Measurements from ENCODE around the gene TMEM63B. TPM values are rescaled to one million over a fixed set of nuclear protein-coding genes. Genes with fewer than 3 reads are reported as not detected.

TMEM63B gene
- total and polyA plus RNA-seq, 4 donors, result 49.0 to 94.5 (median 88.3) TPM

GRCh38 chr6:44133981-44134711 lies 6.8 kb downstream of the TMEM63B start:
- no peak for TF ChIP-seq CTCF (IDR thresholded peaks at IDR 0.05; ENCODE audit: control extremely low read depth, extremely low read depth)
- Histone ChIP-seq H3K4me1 (ENCODE audit: control insufficient read depth in 5 of 5, insufficient read depth in 5 of 5, low read length in 5 of 5) (peaks cover 0 to 38% (median 4%) of the 10 kb centered on the region in 5 donors), H3K27ac (ENCODE audit: low read depth in 1 of 2, low read length in 1 of 2) (peak overlapping the region in 1 of 2 donors; percentile 8), H3K4me3 (no peak overlapping the region), H3K36me3 (ENCODE audit: control insufficient read depth in 4 of 4, insufficient read depth in 4 of 4, low read length in 4 of 4) (peaks cover 0 to 25% (median 6%) of the 10 kb centered on the region in 4 donors), H3K27me3 (ENCODE audit: control insufficient read depth in 3 of 3, insufficient read depth in 3 of 3, low read length in 2 of 3) (no peaks in the 10 kb centered on the region), H3K9me3 (ENCODE audit: control insufficient read depth in 4 of 4, insufficient read depth in 3 of 4, low read length in 3 of 4) (no peaks in the 10 kb centered on the region), H3K9ac (ENCODE audit: insufficient read depth in 1 of 2, low read length in 2 of 2) (peak overlapping the region in 1 of 2 donors; percentile 2)
- ATAC-seq (ENCODE audit: insufficient read depth, low FRiP score) (no peak), DNase-seq (no peak)
- WGBS, 2 donors, result 86 to 92% methylated on average over 12 of the region's 12 CpGs

- peak; percentile 87 to 93 (median 90) for DNase-seq
- WGBS, 2 donors, result 88 to 90% methylated on average over 10 of the region's 10 CpGs
- Histone ChIP-seq H3K9ac (ENCODE audit: insufficient read depth in 1 of 2, low read length in 2 of 2) (no peak overlapping the region), H3K4me3 (no peak overlapping the region), H3K9me3 (ENCODE audit: control insufficient read depth in 4 of 4, insufficient read depth in 3 of 4, low read length in 3 of 4) (no peaks in the 10 kb centered on the region), H3K27me3 (ENCODE audit: control insufficient read depth in 3 of 3, insufficient read depth in 3 of 3, low read length in 2 of 3) (no peaks in the 10 kb centered on the region), H3K4me1 (ENCODE audit: control insufficient read depth in 5 of 5, insufficient read depth in 5 of 5, low read length in 5 of 5) (peaks cover 0 to 38% (median 4%) of the 10 kb centered on the region in 5 donors), H3K36me3 (ENCODE audit: control insufficient read depth in 4 of 4, insufficient read depth in 4 of 4, low read length in 4 of 4) (peaks cover 0 to 35% (median 7%) of the 10 kb centered on the region in 4 donors), H3K27ac (ENCODE audit: low read depth in 1 of 2, low read length in 1 of 2) (no peak overlapping the region)
- ATAC-seq (ENCODE audit: insufficient read depth, low FRiP score), result no peak
- TF ChIP-seq CTCF (IDR thresholded peaks at IDR 0.05; ENCODE audit: control extremely low read depth, extremely low read depth), result no peak
These were observed 7.9 kb downstream of the TMEM63B start for GRCh38 chr6:44135173-44135758.

- Histone ChIP-seq H3K36me3 (ENCODE audit: control insufficient read depth in 4 of 4, insufficient read depth in 4 of 4, low read length in 4 of 4) (peaks cover 0 to 42% (median 12%) of the 10 kb centered on the region in 4 donors), H3K9me3 (ENCODE audit: control insufficient read depth in 4 of 4, insufficient read depth in 3 of 4, low read length in 3 of 4) (no peaks in the 10 kb centered on the region), H3K4me3 (no peak overlapping the region), H3K27me3 (ENCODE audit: control insufficient read depth in 3 of 3, insufficient read depth in 3 of 3, low read length in 2 of 3) (no peaks in the 10 kb centered on the region), H3K27ac (ENCODE audit: low read depth in 1 of 2, low read length in 1 of 2) (no peak overlapping the region), H3K4me1 (ENCODE audit: control insufficient read depth in 5 of 5, insufficient read depth in 5 of 5, low read length in 5 of 5) (peaks cover 0 to 38% (median 4%) of the 10 kb centered on the region in 5 donors), H3K9ac (ENCODE audit: insufficient read depth in 1 of 2, low read length in 2 of 2) (no peak overlapping the region)
- TF ChIP-seq CTCF (IDR thresholded peaks at IDR 0.05; ENCODE audit: control extremely low read depth, extremely low read depth), result no peak
- 92 to 96% methylated on average over 7 of the region's 7 CpGs for WGBS, 2 donors
- ATAC-seq (ENCODE audit: insufficient read depth, low FRiP score) (no peak), DNase-seq (no peak)
These were observed 8.5 kb downstream of the TMEM63B start for GRCh38 chr6:44135875-44136274.
